Measurements from ENCODE around the gene GLIS1. TPM values are rescaled to one million over a fixed set of nuclear protein-coding genes. Genes with fewer than 3 reads are reported as not detected.

GLIS1 gene
- total and polyA plus RNA-seq, 10 of the 15 experiments (the other 5 are each of a cell fraction or from before 2014, with no cell fraction given) = not detected

DNA sequence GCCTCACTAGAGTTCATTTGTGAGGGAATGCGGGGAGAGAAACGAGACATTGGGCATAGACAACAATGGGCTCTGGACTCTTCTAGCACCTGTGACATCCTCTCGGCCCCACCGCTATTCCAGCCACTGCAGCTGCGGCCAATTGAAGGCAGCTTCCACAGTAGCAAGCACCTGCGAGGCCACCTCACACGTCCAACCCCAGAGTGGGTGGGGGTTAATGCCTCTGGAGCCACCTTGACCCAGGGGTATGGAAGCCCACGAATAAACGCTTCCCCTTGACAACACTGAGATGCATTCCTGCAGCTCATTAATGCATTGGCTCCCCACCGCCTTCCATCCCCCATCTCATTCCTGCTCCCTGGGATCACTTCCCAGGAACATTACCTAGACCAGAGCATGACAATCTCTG, 104.4 kb downstream of the GLIS1 start:
- no peaks in the 10 kb centered on the region for H3K36me3 ChIP-seq (ENCODE audit: control insufficient read depth in 2 of 2, insufficient read depth in 2 of 2, low read length in 1 of 2)
- BruUV-seq (replicated peaks) = no TSS peak

More for the DNA sequence above, 104.4 kb downstream of the GLIS1 start:
- H3K79me2 ChIP-seq (ENCODE audit: control insufficient read depth, insufficient read depth, low read length) = no peaks in the 10 kb centered on the region
- in situ Hi-C loops (cut with MboI) (no loop called here), intact Hi-C loops (cut with micrococcal nuclease; ENCODE audit: unreplicated experiment) (no loop called here)
- no peak overlapping the region for H2AFZ ChIP-seq (ENCODE audit: control insufficient read depth, low read depth, low read length)
- ChIA-PET CTCF (interaction anchor here (0.7 kb wide), 1 partner anchor 191 kb away, joined by 3 read pairs; no protein-coding TSS in a partner anchor), POLR2A (no interaction called here), SMC1A (ENCODE audit: uncharacterized antibody, unreplicated experiment) (no interaction called here), RAD21 (ENCODE audit: unreplicated experiment) (no interaction called here)
- H3K4me3 ChIP-seq = no peak overlapping the region
- H3K4me1 ChIP-seq (ENCODE audit: control insufficient read depth, insufficient read depth, low read length) = no peaks in the 10 kb centered on the region
- ATAC-seq (no peak), DNase-seq (ENCODE audit: low read depth, low spot score) (no peak), FAIRE-seq (no peak)
- H3K27me3 ChIP-seq (replicated peaks in 1 of 2; ENCODE audit: control insufficient read depth in 2 of 2, insufficient read depth in 2 of 2, low read length in 1 of 2) = no peaks in the 10 kb centered on the region; a peak in 1 of 4 replicates
- WGBS (ENCODE audit: insufficient coverage, insufficient replicate concordance, low lambda C conversion rate, missing lambda C conversion rate) = 46% methylated on average over 10 of the region's 10 CpGs
- no peak overlapping the region for H3K9ac ChIP-seq (ENCODE audit: control insufficient read depth, insufficient read depth, low read length)
- H4K20me1 ChIP-seq (ENCODE audit: control insufficient read depth, insufficient read depth) = no peaks in the 10 kb centered on the region
- TF ChIP-seq, protein P1, sequence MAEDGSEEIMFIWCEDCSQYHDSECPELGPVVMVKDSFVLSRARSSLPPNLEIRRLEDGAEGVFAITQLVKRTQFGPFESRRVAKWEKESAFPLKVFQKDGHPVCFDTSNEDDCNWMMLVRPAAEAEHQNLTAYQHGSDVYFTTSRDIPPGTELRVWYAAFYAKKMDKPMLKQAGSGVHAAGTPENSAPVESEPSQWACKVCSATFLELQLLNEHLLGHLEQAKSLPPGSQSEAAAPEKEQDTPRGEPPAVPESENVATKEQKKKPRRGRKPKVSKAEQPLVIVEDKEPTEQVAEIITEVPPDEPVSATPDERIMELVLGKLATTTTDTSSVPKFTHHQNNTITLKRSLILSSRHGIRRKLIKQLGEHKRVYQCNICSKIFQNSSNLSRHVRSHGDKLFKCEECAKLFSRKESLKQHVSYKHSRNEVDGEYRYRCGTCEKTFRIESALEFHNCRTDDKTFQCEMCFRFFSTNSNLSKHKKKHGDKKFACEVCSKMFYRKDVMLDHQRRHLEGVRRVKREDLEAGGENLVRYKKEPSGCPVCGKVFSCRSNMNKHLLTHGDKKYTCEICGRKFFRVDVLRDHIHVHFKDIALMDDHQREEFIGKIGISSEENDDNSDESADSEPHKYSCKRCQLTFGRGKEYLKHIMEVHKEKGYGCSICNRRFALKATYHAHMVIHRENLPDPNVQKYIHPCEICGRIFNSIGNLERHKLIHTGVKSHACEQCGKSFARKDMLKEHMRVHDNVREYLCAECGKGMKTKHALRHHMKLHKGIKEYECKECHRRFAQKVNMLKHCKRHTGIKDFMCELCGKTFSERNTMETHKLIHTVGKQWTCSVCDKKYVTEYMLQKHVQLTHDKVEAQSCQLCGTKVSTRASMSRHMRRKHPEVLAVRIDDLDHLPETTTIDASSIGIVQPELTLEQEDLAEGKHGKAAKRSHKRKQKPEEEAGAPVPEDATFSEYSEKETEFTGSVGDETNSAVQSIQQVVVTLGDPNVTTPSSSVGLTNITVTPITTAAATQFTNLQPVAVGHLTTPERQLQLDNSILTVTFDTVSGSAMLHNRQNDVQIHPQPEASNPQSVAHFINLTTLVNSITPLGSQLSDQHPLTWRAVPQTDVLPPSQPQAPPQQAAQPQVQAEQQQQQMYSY (CRISPR knock-in tag; IDR thresholded peaks at IDR 0.05) = no peak
- no peak for TF ChIP-seq JUNB (IDR thresholded peaks at IDR 0.05)
- TF ChIP-seq TBL1XR1 (IDR thresholded peaks at IDR 0.05; ENCODE audit: low read depth, low read length) = no peak
- no peak for TF ChIP-seq POLR2AphosphoS5 (IDR thresholded peaks at IDR 0.05; ENCODE audit: low read length)
- no peak overlapping the region for H3K4me2 ChIP-seq (ENCODE audit: control insufficient read depth, insufficient read depth)
- no peak overlapping the region for H3K27ac ChIP-seq (ENCODE audit: control insufficient read depth, insufficient read depth)
- no peaks in the 10 kb centered on the region for H3K9me3 ChIP-seq (replicated peaks; ENCODE audit: control insufficient read depth, insufficient read depth, low read length)

All from GM12878 (cell line).